Activated T-cell treated with anti-CD3 and anti-CD28 coated beads, Interleukin-2, amount 50 U/mL, for 48 hours (primary cell): ENCODE measurements around the gene DUSP7.

Experiments
- DNase-seq, 2 experiments: peaks; one replicate each; pipeline ENCODE4 v3.0.0-alpha.2; 2020

DUSP7 gene

GRCh38 chr3:52065264-52065756 lies 8.9 kb upstream of the DUSP7 start:
- DNase-seq: no peak

GRCh38 chr3:52064561-52064960 lies 8.2 kb upstream of the DUSP7 start:
- no peak for DNase-seq

GRCh38 chr3:52063026-52063723 lies 6.8 kb upstream of the DUSP7 start:
- no peak for DNase-seq

GRCh38 chr3:52062505-52062904 lies 6.1 kb upstream of the DUSP7 start:
- DNase-seq: no peak

- DNase-seq: no peak
Measured at GRCh38 chr3:52061121-52061910, 4.9 kb upstream of the DUSP7 start.

- no peak for DNase-seq
Measured at GRCh38 chr3:52059781-52060180, 3.4 kb upstream of the DUSP7 start.

GRCh38 chr3:52057812-52058495 lies 1.6 kb upstream of the DUSP7 start:
- DNase-seq: no peak

- peak; percentile 100 for DNase-seq
Measured at GRCh38 chr3:52056968-52057811, 819 bp upstream of the DUSP7 start.

GRCh38 chr3:52055537-52056351 lies 627 bp downstream of the DUSP7 start:
- peak; percentile 60 to 72 for DNase-seq

- peak; percentile 47 to 54 for DNase-seq
Measured at GRCh38 chr3:52054661-52055511, 1.5 kb downstream of the DUSP7 start.

- DNase-seq: peak; percentile 59 to 66
Measured at GRCh38 chr3:52053307-52054304, 2.8 kb downstream of the DUSP7 start.

- DNase-seq: peak; percentile 48 to 62
Measured at GRCh38 chr3:52052831-52053306, 3.5 kb downstream of the DUSP7 start.

- no peak for DNase-seq
Measured at GRCh38 chr3:52051444-52051843, 4.9 kb downstream of the DUSP7 start.

- no peak for DNase-seq
Measured at GRCh38 chr3:52050571-52050970, 5.8 kb downstream of the DUSP7 start.

GRCh38 chr3:52049503-52049902 lies 6.9 kb downstream of the DUSP7 start:
- DNase-seq: no peak

GRCh38 chr3:52047295-52047960 lies 8.9 kb downstream of the DUSP7 start:
- DNase-seq: no peak

GRCh38 chr3:52046902-52047239 lies 9.5 kb downstream of the DUSP7 start:
- DNase-seq: no peak

GRCh38 chr3:52046186-52046901 lies 10.0 kb downstream of the DUSP7 start:
- DNase-seq: no peak
